Neutrophil (primary cell): ENCODE data around the gene PFN3.

Experiments
- H3K27ac ChIP-seq: fragments of 200-600 bp; sonication (generic); 2 replicates; pipeline ENCODE4 v1.5.1; 2016; ENCODE audit warnings: mild to moderate bottlenecking, moderate library complexity
- H3K27me3 ChIP-seq: fragments of 200-600 bp; sonication (generic); 2 replicates; pipeline ENCODE4 v1.6.0; 2016; ENCODE audit warnings: mild to moderate bottlenecking
- H3K36me3 ChIP-seq: fragments of 200-600 bp; sonication (generic); 2 replicates; pipeline ENCODE4 v1.5.1; 2017
- H3K4me1 ChIP-seq, 2 experiments: fragments of 200-600 bp in 1 of 2; sonication (generic) in 1 of 2; 1 replicate in 1 of 2; 2 replicates in 1 of 2; pipeline versions ENCODE4 v1.5.1 to v1.6.1; 2013 to 2016; ENCODE audit warnings: low read depth in 1 of 2, low read length in 1 of 2, mild to moderate bottlenecking in 1 of 2, moderate library complexity in 1 of 2; ENCODE audit not compliant: control insufficient read depth in 1 of 2, insufficient read depth in 1 of 2
- H3K4me3 ChIP-seq, 2 experiments: fragments of 200-600 bp in 1 of 2; sonication (generic) in 1 of 2; 1 replicate in 1 of 2; 2 replicates in 1 of 2; pipeline ENCODE4 v1.5.1; 2013 to 2016; ENCODE audit warnings: low read depth in 1 of 2, low read length in 1 of 2, mild to moderate bottlenecking in 1 of 2, moderate library complexity in 1 of 2
- H3K9me3 ChIP-seq: fragments of 200-600 bp; sonication (generic); 2 replicates; pipeline ENCODE4 v1.5.1; 2016
- TF ChIP-seq, protein P1 (sequence below): fragments of 200-600 bp; sonication (generic); IDR thresholded peaks from 2 replicates; pipeline ENCODE4 v1.5.1; 2016; ENCODE audit warnings: antibody characterized with exemption

The PFN3 gene

DNA sequence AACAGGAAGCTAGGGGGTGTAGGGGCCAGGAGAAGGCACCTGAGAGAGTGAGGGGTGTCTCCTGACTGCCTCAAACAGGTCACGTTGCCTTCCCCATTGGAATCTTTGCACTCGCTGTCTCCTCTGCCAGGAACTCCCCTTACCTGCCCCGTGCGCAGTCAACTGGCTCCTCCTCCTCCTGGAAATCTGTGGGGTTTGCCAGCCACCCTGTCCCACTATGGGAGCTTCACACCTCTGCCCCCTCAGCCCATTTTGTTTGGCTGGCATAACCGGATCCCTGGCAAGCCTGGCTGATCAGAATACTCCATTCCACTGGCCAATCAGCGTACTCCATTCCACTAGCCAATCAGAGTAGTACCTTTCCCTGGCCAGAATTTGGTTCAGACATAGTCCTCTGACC is 26.7 kb downstream of the PFN3 start:
- TF ChIP-seq, protein P1, sequence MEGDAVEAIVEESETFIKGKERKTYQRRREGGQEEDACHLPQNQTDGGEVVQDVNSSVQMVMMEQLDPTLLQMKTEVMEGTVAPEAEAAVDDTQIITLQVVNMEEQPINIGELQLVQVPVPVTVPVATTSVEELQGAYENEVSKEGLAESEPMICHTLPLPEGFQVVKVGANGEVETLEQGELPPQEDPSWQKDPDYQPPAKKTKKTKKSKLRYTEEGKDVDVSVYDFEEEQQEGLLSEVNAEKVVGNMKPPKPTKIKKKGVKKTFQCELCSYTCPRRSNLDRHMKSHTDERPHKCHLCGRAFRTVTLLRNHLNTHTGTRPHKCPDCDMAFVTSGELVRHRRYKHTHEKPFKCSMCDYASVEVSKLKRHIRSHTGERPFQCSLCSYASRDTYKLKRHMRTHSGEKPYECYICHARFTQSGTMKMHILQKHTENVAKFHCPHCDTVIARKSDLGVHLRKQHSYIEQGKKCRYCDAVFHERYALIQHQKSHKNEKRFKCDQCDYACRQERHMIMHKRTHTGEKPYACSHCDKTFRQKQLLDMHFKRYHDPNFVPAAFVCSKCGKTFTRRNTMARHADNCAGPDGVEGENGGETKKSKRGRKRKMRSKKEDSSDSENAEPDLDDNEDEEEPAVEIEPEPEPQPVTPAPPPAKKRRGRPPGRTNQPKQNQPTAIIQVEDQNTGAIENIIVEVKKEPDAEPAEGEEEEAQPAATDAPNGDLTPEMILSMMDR: no peak
- Histone ChIP-seq H3K36me3 (peaks cover 64% of the 10 kb centered on the region), H3K27me3 (no peaks in the 10 kb centered on the region), H3K4me3 (no peak overlapping the region), H3K27ac (peak overlapping the region; percentile 81), H3K4me1 (peaks cover 25 to 47% of the 10 kb centered on the region in 2 experiments), H3K9me3 (no peaks in the 10 kb centered on the region)

- no peaks in the 10 kb centered on the region for H3K9me3 ChIP-seq
- TF ChIP-seq, protein P1: no peak
- H3K27me3 ChIP-seq: no peaks in the 10 kb centered on the region
- H3K4me3 ChIP-seq: peak overlapping the region in 1 of 2 experiments; percentile 59
- H3K27ac ChIP-seq: peak overlapping the region; percentile 81
- peaks cover 72% of the 10 kb centered on the region for H3K36me3 ChIP-seq
- peaks cover 25 to 54% of the 10 kb centered on the region in 2 experiments for H3K4me1 ChIP-seq
Observed at GRCh38 chr5:177372910-177373309, 27.6 kb downstream of the PFN3 start.

DNA sequence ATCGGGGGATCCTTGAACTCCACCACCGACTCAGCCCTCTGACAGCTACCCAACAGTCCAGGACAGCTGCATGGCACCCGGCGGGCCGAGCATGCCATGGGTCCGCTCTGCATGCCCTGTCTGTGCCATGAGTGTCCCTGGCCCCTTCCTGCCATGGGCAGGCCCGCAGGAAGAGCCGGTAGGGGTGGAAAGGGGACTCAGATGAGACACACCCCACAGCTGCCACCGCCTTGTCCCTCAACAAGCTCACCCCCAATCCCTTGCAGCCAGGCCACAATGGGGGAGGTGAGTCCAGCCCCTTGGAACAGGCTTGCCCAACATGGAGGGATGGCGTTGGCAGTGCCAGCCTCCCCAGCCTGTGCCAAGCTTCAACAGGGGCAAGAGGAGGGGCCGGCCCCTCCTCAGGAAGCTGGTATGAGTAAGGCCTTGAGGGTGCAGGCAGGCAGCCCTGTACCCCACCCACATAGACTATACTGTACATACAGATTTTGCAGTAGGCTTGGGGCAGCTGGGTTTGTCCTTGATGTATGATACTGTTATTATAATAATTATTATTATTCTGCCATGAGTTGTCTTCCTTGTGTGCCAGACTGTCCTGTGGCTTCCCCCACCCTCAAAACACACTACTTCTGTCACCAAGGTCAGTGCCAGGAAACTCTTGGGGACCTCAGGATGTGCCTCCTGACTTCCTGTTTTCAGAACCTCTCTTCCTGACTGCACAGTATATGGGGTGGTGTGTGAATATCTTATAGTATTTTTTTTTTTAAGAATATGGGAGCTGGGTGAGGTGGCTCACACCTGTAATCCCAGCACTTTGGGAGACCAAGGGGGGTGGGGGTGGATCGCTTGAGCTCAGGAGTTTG is 28.2 kb downstream of the PFN3 start:
- H3K4me3 ChIP-seq: peak overlapping the region; percentile 38 to 59
- no peaks in the 10 kb centered on the region for H3K27me3 ChIP-seq
- H3K27ac ChIP-seq: peak overlapping the region; percentile 81
- H3K9me3 ChIP-seq: no peaks in the 10 kb centered on the region
- TF ChIP-seq, protein P1: no peak
- peaks cover 79% of the 10 kb centered on the region for H3K36me3 ChIP-seq
- H3K4me1 ChIP-seq: peaks cover 25 to 54% of the 10 kb centered on the region in 2 experiments

GRCh38 chr5:177371120-177372033 is 29.1 kb downstream of the PFN3 start:
- Histone ChIP-seq H3K4me3 (peak overlapping the region; percentile 38 to 59), H3K27me3 (no peaks in the 10 kb centered on the region), H3K27ac (peak overlapping the region; percentile 81), H3K9me3 (no peaks in the 10 kb centered on the region), H3K36me3 (peaks cover 88% of the 10 kb centered on the region), H3K4me1 (peaks cover 25 to 54% of the 10 kb centered on the region in 2 experiments)
- TF ChIP-seq, protein P1: no peak

DNA sequence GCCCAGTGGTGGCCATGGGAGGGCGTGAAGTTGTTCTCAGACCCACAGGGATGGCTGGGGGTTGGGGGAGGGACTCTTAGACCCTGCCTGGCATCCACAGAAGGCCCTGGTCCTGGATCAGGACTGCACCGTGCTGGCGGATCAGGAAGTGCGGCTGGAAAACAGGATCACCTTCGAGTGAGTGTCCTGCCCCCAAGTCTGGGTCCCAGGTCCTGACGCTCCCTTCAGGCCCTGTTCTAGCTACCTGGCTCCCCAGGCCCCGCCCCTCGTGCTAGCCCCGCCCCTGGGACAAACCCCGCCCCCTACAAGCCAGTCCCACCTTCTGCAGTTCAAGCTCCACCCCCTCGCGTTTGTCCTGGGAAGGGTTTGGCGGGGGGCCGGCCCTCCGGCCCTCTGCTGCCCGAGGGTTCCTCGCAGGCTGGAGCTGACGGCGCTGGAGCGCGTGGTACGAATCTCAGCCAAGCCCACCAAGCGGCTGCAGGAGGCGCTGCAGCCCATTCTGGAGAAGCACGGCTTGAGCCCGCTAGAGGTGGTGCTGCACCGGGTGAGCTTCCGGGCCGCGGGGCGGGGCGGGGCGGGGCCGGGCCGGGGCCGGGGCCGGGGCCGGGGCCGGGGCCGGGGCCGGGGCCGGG is 29.9 kb downstream of the PFN3 start:
- H3K27ac ChIP-seq: peak overlapping the region; percentile 81
- H3K4me3 ChIP-seq: peak overlapping the region in 1 of 2 experiments; percentile 59
- H3K27me3 ChIP-seq: no peaks in the 10 kb centered on the region
- peaks cover 96% of the 10 kb centered on the region for H3K36me3 ChIP-seq
- TF ChIP-seq, protein P1: peak; percentile 80
- no peaks in the 10 kb centered on the region for H3K9me3 ChIP-seq
- peaks cover 25 to 54% of the 10 kb centered on the region in 2 experiments for H3K4me1 ChIP-seq
